Loucy (cell line): Measurements from ENCODE around the gene EFHD1.

Source experiments
- H2AFZ ChIP-seq: fragments of 200-600 bp; sonication (generic); 2 replicates; pipeline ENCODE4 v1.6.0; 2016; ENCODE audit warnings: antibody characterized with exemption, mild to moderate bottlenecking, low read length, moderate library complexity
- H3F3A ChIP-seq: fragments of 200-600 bp; 2 replicates; pipeline ENCODE4 v1.6.0; 2016; ENCODE audit warnings: antibody characterized with exemption, low read depth, mild to moderate bottlenecking
- H3K27me3 ChIP-seq: fragments of 200-600 bp; sonication (generic); 2 replicates; pipeline ENCODE4 v1.6.1; 2014; ENCODE audit warnings: low read length, mild to moderate bottlenecking; ENCODE audit not compliant: insufficient read depth, poor library complexity, severe bottlenecking
- H3K36me3 ChIP-seq: fragments of 200-600 bp; sonication (generic); 2 replicates; pipeline ENCODE4 v1.6.1; 2016; ENCODE audit warnings: low read length; ENCODE audit not compliant: insufficient read depth
- H3K4me1 ChIP-seq: fragments of 200-600 bp; sonication (generic); 2 replicates; pipeline ENCODE4 v1.5.1; 2014; ENCODE audit warnings: low read length, mild to moderate bottlenecking; ENCODE audit not compliant: insufficient read depth, poor library complexity, severe bottlenecking
- H3K4me2 ChIP-seq: fragments of 200-600 bp; sonication (generic); 2 replicates; pipeline ENCODE4 v1.6.0; 2014; ENCODE audit warnings: antibody characterized with exemption, low read length, low read depth, mild to moderate bottlenecking; ENCODE audit not compliant: poor library complexity, severe bottlenecking
- H3K4me3 ChIP-seq: fragments of 200-600 bp; sonication (generic); 2 replicates; pipeline ENCODE4 v1.5.1; 2014; ENCODE audit warnings: low read length, mild to moderate bottlenecking, mixed read lengths; ENCODE audit not compliant: poor library complexity, severe bottlenecking
- H3K79me2 ChIP-seq: fragments of 200-600 bp; sonication (generic); 2 replicates; pipeline ENCODE4 v1.6.1; 2014; ENCODE audit warnings: low read length; ENCODE audit not compliant: insufficient read depth
- H3K9ac ChIP-seq: fragments of 200-600 bp; sonication (generic); 2 replicates; pipeline ENCODE4 v1.6.0; 2014; ENCODE audit warnings: mild to moderate bottlenecking, low read depth, low read length, moderate library complexity; ENCODE audit not compliant: poor library complexity, severe bottlenecking
- H3K9me2 ChIP-seq: fragments of 200-600 bp; sonication (generic); replicated peaks from 2 replicates; pipeline ENCODE4 v1.6.1; 2016; ENCODE audit warnings: low read depth, low read length, mixed read lengths
- H3K9me3 ChIP-seq: fragments of 200-600 bp; sonication (generic); 2 replicates; pipeline ENCODE4 v1.6.1; 2014; ENCODE audit warnings: mild to moderate bottlenecking, antibody characterized with exemption, low read length, low read depth; ENCODE audit not compliant: insufficient read depth
- H4K20me1 ChIP-seq: fragments of 200-600 bp; sonication (generic); 2 replicates; pipeline ENCODE4 v1.6.0; 2014; ENCODE audit warnings: antibody characterized with exemption, low read length, mild to moderate bottlenecking; ENCODE audit not compliant: insufficient read depth, poor library complexity, severe bottlenecking
- CTCF ChIP-seq: fragments of 200-600 bp; sonication (generic); conservative IDR thresholded peaks from 2 replicates; pipeline ENCODE4 v1.5.1; 2014; ENCODE audit warnings: mild to moderate bottlenecking, antibody characterized with exemption, low read length
- EZH2phosphoT487 ChIP-seq: fragments of 200-600 bp; IDR thresholded peaks from 2 replicates; pipeline ENCODE4 v1.6.1; 2018; ENCODE audit warnings: antibody characterized with exemption, mild to moderate bottlenecking, moderate library complexity, borderline replicate concordance

Gene EFHD1

GRCh38 chr2:232662486-232663260 lies 29.3 kb downstream of the EFHD1 start:
- H3K9me2 ChIP-seq: no peaks in the 10 kb centered on the region
- H3K27me3 ChIP-seq: no peaks in the 10 kb centered on the region
- H3K36me3 ChIP-seq: no peaks in the 10 kb centered on the region
- H3K4me3 ChIP-seq: no peak overlapping the region
- TF ChIP-seq CTCF: no peak
- no peak for TF ChIP-seq EZH2phosphoT487
- no peak overlapping the region for H3K9ac ChIP-seq
- no peaks in the 10 kb centered on the region for H3K9me3 ChIP-seq
- no peak overlapping the region for H2AFZ ChIP-seq
- no peaks in the 10 kb centered on the region for H3F3A ChIP-seq
- no peak overlapping the region for H3K4me2 ChIP-seq
- no peaks in the 10 kb centered on the region for H4K20me1 ChIP-seq
- H3K79me2 ChIP-seq: no peaks in the 10 kb centered on the region
- no peaks in the 10 kb centered on the region for H3K4me1 ChIP-seq

GRCh38 chr2:232666051-232666805 lies 32.8 kb downstream of the EFHD1 start:
- H3K4me3 ChIP-seq: no peak overlapping the region
- H3K4me1 ChIP-seq: no peaks in the 10 kb centered on the region
- no peak overlapping the region for H3K9ac ChIP-seq
- TF ChIP-seq EZH2phosphoT487: no peak
- TF ChIP-seq CTCF: no peak
- no peak overlapping the region for H2AFZ ChIP-seq
- no peaks in the 10 kb centered on the region for H3K9me3 ChIP-seq
- H3K36me3 ChIP-seq: no peaks in the 10 kb centered on the region
- H3K4me2 ChIP-seq: no peak overlapping the region
- no peaks in the 10 kb centered on the region for H3K9me2 ChIP-seq
- H3K27me3 ChIP-seq: no peaks in the 10 kb centered on the region
- no peaks in the 10 kb centered on the region for H3F3A ChIP-seq
- H4K20me1 ChIP-seq: no peaks in the 10 kb centered on the region
- H3K79me2 ChIP-seq: no peaks in the 10 kb centered on the region

DNA sequence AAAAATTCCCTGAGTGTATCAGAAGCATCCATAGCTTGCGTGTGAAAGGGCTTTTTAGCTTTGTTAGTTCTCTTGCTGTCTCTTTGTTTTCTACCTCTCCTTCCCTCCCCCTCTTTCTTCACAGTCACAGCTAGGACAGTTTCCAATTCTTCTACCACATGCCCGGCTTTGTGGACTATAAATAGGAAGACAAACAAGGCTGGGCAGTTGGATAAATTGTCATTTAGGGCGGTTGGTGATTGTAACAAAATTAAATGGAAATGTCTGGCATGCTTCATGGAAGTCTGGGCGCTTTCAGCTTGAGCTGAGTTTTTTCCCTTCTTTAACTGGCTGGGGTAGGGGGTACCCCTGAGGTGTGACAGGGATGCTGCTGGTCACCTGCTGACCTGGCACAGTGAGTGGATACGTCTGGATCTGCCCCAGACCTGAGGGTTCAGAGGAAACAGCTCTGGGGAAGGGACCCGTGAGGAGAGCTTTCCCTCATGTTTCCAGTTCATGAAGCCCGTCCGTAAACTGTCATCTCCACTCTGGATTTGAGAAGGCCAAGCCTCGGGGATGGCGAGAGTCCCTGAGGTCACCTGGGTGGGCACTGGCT lies 34.7 kb downstream of the EFHD1 start:
- H3K4me3 ChIP-seq: no peak overlapping the region
- no peak for TF ChIP-seq EZH2phosphoT487
- TF ChIP-seq CTCF: no peak
- H3K4me2 ChIP-seq: no peak overlapping the region
- H3K9ac ChIP-seq: no peak overlapping the region
- no peaks in the 10 kb centered on the region for H3K9me3 ChIP-seq
- no peaks in the 10 kb centered on the region for H3K4me1 ChIP-seq
- no peaks in the 10 kb centered on the region for H3K36me3 ChIP-seq
- no peaks in the 10 kb centered on the region for H4K20me1 ChIP-seq
- no peaks in the 10 kb centered on the region for H3F3A ChIP-seq
- no peaks in the 10 kb centered on the region for H3K9me2 ChIP-seq
- no peaks in the 10 kb centered on the region for H3K27me3 ChIP-seq
- H3K79me2 ChIP-seq: no peaks in the 10 kb centered on the region
- no peak overlapping the region for H2AFZ ChIP-seq
